Astrocyte (in vitro differentiated cells and primary cell): ENCODE measurements around the gene MRRF. TPM values are rescaled to one million over a fixed set of nuclear protein-coding genes. Genes with fewer than 3 reads are reported as not detected.

ENCODE experiments used
- DNase-seq: peaks from one replicate; pipeline ENCODE4 v3.0.0-alpha.2; 2010; ENCODE audit warnings: low read depth
- FAIRE-seq: peaks from 2 replicates; lab custom pipeline; 2011; peaks lifted over from hg19 to GRCh38; lab: Jason Lieb, UNC
- H2AFZ ChIP-seq: 2 replicates; pipeline ENCODE4 v1.6.0; 2012; ENCODE audit warnings: low read depth, low read length, inconsistent platforms
- H3K27ac ChIP-seq: 2 replicates; pipeline ENCODE4 v1.5.1; 2011; ENCODE audit warnings: low read depth, low read length, inconsistent platforms
- H3K27me3 ChIP-seq: 2 replicates; pipeline ENCODE4 v1.6.0; 2011; ENCODE audit warnings: low read length, inconsistent platforms; ENCODE audit not compliant: insufficient read depth
- H3K36me3 ChIP-seq: 2 replicates; pipeline ENCODE4 v1.5.1; 2011; ENCODE audit warnings: low read length, inconsistent platforms; ENCODE audit not compliant: insufficient read depth
- H3K4me1 ChIP-seq: 2 replicates; pipeline ENCODE4 v1.5.1; 2011; ENCODE audit warnings: low read length, inconsistent platforms; ENCODE audit not compliant: insufficient read depth
- H3K4me2 ChIP-seq: 2 replicates; pipeline ENCODE4 v1.6.0; 2012; ENCODE audit warnings: low read length, inconsistent platforms
- H3K4me3 ChIP-seq: 2 replicates; pipeline ENCODE4 v1.5.1; 2011; ENCODE audit warnings: low read depth, mild to moderate bottlenecking, low read length, inconsistent platforms; ENCODE audit not compliant: insufficient read depth
- H3K79me2 ChIP-seq: 2 replicates; pipeline ENCODE4 v1.6.0; 2012; ENCODE audit warnings: mild to moderate bottlenecking, low read length, inconsistent platforms; ENCODE audit not compliant: insufficient read depth
- H3K9ac ChIP-seq: 2 replicates; pipeline ENCODE4 v1.6.0; 2012; ENCODE audit warnings: mild to moderate bottlenecking, low read length, inconsistent platforms
- H3K9me3 ChIP-seq: 2 replicates; pipeline ENCODE4 v1.5.1; 2012; ENCODE audit warnings: low read depth, mild to moderate bottlenecking, low read length, inconsistent platforms; ENCODE audit not compliant: insufficient read depth
- H4K20me1 ChIP-seq: 2 replicates; pipeline ENCODE4 v1.6.0; 2012; ENCODE audit warnings: low read length, inconsistent platforms; ENCODE audit not compliant: insufficient read depth
- H3K27ac Mint-ChIP-seq: one replicate; pipeline ENCODE4 v1.8.0; 2021; ENCODE audit warnings: mild to moderate bottlenecking, mixed read lengths; ENCODE audit not compliant: unreplicated experiment
- H3K27me3 Mint-ChIP-seq: one replicate; pipeline ENCODE4 v1.8.0; 2021; ENCODE audit warnings: low read depth, mixed read lengths; ENCODE audit not compliant: unreplicated experiment
- H3K36me3 Mint-ChIP-seq: one replicate; pipeline ENCODE4 v1.8.0; 2021; ENCODE audit warnings: low read depth, mixed read lengths; ENCODE audit not compliant: unreplicated experiment
- H3K4me1 Mint-ChIP-seq: one replicate; pipeline ENCODE4 v1.8.0; 2021; ENCODE audit warnings: low read depth, mixed read lengths; ENCODE audit not compliant: unreplicated experiment
- H3K4me3 Mint-ChIP-seq: one replicate; pipeline ENCODE4 v1.8.0; 2021; ENCODE audit warnings: mild to moderate bottlenecking, moderate library complexity, mixed read lengths; ENCODE audit not compliant: unreplicated experiment
- H3K9me3 Mint-ChIP-seq: one replicate; pipeline ENCODE4 v1.8.0; 2021; ENCODE audit warnings: mild to moderate bottlenecking, mixed read lengths; ENCODE audit not compliant: unreplicated experiment
- CTCF ChIP-seq: IDR thresholded peaks from 2 replicates; pipeline ENCODE4 v1.5.1; 2011; ENCODE audit warnings: low read depth, mild to moderate bottlenecking, inconsistent platforms, low read length, moderate library complexity; ENCODE audit not compliant: insufficient read depth
- EZH2 ChIP-seq: IDR thresholded peaks from 2 replicates; pipeline ENCODE4 v1.6.1; 2012; ENCODE audit warnings: mild to moderate bottlenecking, low read length, inconsistent platforms; ENCODE audit not compliant: insufficient read depth
- total RNA-seq: library from RNA; stranded (reverse); gene quantifications from 2 replicates; pipeline ENCODE4 v1.2.1, GENCODE V29; 2021

The MRRF gene
- total RNA-seq, 1 donor from 2014 or later = 24.0 TPM

DNA sequence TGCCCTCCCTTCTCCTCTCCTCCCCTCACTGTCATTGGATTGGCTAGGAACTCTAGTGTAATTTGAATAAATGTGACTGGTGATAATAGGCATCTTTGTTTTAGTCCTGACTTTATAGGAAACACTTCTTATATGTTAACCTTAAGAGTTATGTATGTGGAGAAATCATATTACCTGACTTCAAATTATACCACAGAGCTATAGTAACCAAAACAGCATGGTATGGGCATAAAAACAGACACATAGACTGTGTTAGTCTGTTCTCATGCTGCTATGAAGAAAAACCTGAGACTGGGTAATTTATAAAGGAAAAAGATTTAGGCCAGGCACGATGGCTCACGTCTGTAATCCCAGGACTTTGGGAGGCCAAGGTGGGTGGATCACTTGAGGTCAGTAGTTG, 9.4 kb downstream of the MRRF start:
- Histone ChIP-seq H3K4me1 (no peaks in the 10 kb centered on the region), H3K9me3 (peaks cover 3% of the 10 kb centered on the region), H3K79me2 (peaks cover 60% of the 10 kb centered on the region), H2AFZ (no peak overlapping the region), H4K20me1 (peaks cover 11% of the 10 kb centered on the region), H3K4me3 (no peak overlapping the region), H3K27ac (no peak overlapping the region), H3K9ac (no peak overlapping the region), H3K36me3 (no peaks in the 10 kb centered on the region), H3K4me2 (no peak overlapping the region), H3K27me3 (no peaks in the 10 kb centered on the region)
- H3K27ac Mint-ChIP-seq = no peak overlapping the region
- TF ChIP-seq CTCF = no peak
- TF ChIP-seq EZH2 = no peak
- FAIRE-seq (no peak), DNase-seq (no peak)
- H3K4me1 Mint-ChIP-seq = no peaks in the 10 kb centered on the region
- no peaks in the 10 kb centered on the region for H3K27me3 Mint-ChIP-seq
- H3K4me3 Mint-ChIP-seq = no peak overlapping the region
- H3K9me3 Mint-ChIP-seq = peaks cover 5% of the 10 kb centered on the region
- H3K36me3 Mint-ChIP-seq = peaks cover 21% of the 10 kb centered on the region

GRCh38 chr9:122276096-122276495, 11.4 kb downstream of the MRRF start:
- Mint-ChIP-seq H3K27ac (no peak overlapping the region), H3K9me3 (peaks cover 5% of the 10 kb centered on the region), H3K4me3 (no peak overlapping the region), H3K4me1 (no peaks in the 10 kb centered on the region), H3K36me3 (peaks cover 21% of the 10 kb centered on the region), H3K27me3 (no peaks in the 10 kb centered on the region)
- H3K9me3 ChIP-seq = peaks cover 3% of the 10 kb centered on the region
- no peak overlapping the region for H3K9ac ChIP-seq
- no peaks in the 10 kb centered on the region for H3K36me3 ChIP-seq
- FAIRE-seq (no peak), DNase-seq (no peak)
- no peak overlapping the region for H3K27ac ChIP-seq
- H3K4me3 ChIP-seq = no peak overlapping the region
- no peaks in the 10 kb centered on the region for H3K27me3 ChIP-seq
- no peak overlapping the region for H2AFZ ChIP-seq
- H3K79me2 ChIP-seq = peaks cover 61% of the 10 kb centered on the region
- peaks cover 25% of the 10 kb centered on the region for H4K20me1 ChIP-seq
- no peaks in the 10 kb centered on the region for H3K4me1 ChIP-seq
- TF ChIP-seq EZH2 (no peak), CTCF (no peak)
- H3K4me2 ChIP-seq = no peak overlapping the region

DNA sequence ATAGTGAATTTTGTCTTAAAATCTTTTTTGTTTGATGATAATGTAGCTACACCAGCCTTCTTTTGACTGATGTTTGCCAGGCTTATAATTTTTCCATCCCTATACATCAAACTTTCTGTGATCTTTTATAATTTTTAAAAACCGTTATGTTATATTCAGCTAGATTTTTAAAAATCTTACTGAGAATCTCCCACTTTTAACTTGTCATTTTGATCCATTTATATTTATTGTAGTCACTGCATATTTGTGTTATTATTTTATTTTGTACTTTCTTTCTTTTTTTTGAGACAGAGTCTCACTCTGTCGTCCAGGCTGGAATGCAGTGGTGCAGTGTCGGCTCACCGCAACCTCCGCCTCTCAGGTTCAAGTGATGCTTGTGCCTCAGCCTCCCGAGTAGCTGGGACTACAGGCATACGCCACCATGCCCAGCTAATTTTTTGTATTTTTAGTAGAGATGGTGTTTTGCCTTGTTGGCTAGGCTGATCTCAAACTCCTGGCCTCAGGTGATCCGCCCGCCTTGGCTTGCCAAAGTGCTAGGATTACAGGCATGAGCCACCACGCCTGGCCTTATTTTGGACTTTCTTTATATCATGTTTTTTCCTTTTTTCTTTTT, 12.7 kb downstream of the MRRF start:
- Mint-ChIP-seq H3K4me1 (peaks cover 3% of the 10 kb centered on the region), H3K27me3 (no peaks in the 10 kb centered on the region), H3K36me3 (peaks cover 21% of the 10 kb centered on the region), H3K9me3 (peaks cover 5% of the 10 kb centered on the region), H3K4me3 (no peak overlapping the region), H3K27ac (no peak overlapping the region)
- Histone ChIP-seq H3K9ac (no peak overlapping the region), H3K4me1 (no peaks in the 10 kb centered on the region), H2AFZ (no peak overlapping the region), H3K27ac (no peak overlapping the region), H3K27me3 (no peaks in the 10 kb centered on the region), H3K79me2 (peaks cover 59% of the 10 kb centered on the region), H3K4me2 (no peak overlapping the region), H3K4me3 (no peak overlapping the region), H3K36me3 (no peaks in the 10 kb centered on the region), H4K20me1 (peaks cover 26% of the 10 kb centered on the region), H3K9me3 (peaks cover 3% of the 10 kb centered on the region)
- DNase-seq (no peak), FAIRE-seq (no peak)
- TF ChIP-seq EZH2 = no peak
- TF ChIP-seq CTCF = no peak
